Mucosa of gallbladder (tissue), 1 donor: ENCODE data around the gene OR8B8. TPM values are rescaled to one million over a fixed set of nuclear protein-coding genes. Genes with fewer than 3 reads are reported as not detected.
"Not testable (repeated sequence)": the region's sequence is repeated elsewhere in the genome, so short reads cannot be mapped to it uniquely, and the experiment has no call there.

Experiments
- DNase-seq: peaks from one replicate; pipeline ENCODE4 v3.0.0-alpha.2; 2020; ENCODE audit warnings: low spot score
- total RNA-seq: library from RNA; stranded (reverse); gene quantifications from one replicate; pipeline ENCODE4 v1.2.1, GENCODE V29; 2021
- donor health status: DM: no; HTN: no; CAD: no.

The OR8B8 gene
- total RNA-seq, 1 donor from 2014 or later: not detected

DNA sequence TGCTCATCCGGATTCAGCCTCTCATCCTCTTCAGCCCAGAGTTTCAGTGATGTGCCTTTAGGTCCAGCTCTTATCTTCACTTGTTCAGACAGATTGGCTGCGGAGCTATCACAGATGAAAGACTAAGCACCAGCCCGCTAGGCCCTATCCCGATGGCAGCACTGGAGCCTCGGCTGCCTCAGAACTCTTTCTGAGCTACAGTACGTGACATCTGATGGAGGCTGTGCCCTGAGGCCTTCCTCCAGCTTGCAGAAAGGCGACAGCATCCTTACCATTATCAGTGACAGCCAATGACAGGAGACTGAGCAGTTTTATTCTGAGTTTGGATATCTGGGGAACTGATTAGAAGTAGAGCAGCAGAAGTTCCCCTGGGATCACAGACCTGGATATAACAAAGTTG is 4.0 kb downstream of the OR8B8 start:
- DNase-seq: no peak

DNA sequence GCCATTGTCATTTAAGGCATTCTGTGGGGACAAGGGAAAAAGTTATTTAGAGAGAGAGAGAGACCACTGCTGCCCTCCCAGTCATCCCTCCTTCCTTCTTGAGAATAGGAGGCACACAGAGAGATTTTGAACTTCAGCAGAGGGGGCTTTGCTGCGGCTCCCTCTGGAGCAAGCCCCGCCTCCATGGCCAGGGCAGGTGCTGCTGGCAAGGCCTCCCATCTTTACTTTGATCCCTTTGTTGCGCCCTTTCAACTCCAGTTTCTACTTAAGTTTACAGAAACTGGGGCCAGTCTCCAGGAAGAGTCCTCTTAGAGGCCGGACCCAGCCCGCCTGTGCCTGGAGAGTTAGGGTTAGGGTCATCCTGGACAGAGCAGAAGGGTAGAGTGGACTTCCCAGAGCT is 4.4 kb downstream of the OR8B8 start:
- no peak for DNase-seq

DNA sequence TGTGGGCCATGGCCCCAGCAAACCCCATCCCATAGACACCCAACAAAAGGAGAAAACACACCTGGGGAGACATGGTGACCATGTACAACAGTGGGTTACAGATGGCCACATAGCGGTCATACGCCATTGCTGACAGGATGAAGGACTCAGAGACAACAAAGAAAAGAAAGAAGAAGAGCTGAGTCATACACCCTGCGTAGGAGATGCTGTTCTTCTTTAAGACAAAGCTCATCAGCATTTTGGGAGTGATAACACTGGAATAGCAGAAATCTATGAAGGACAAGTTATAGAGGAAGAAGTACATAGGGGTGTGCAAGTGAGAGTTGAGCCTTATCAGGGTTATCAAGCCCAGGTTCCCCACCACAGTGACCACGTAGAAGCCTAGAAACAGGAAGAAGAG is 4.9 kb downstream of the OR8B8 start:
- DNase-seq: no peak

DNA sequence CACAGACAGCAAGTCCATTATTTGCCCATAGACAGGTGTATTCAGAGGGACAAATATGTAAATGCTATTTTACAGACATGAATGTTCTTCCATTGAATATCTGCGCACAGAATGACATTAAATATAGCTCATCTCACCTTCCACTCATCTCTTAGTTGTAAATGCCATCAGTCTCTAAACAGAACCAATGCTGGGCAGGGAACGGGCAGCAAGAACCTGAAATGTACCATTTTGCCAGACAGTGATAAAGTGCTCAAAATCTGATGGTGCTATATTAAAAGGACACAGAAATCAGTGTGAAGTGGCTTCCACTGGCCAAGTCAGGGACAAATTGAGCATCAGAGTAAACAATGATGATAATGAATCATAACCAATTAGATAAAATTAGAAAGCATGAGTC is 10.8 kb downstream of the OR8B8 start:
- no peak for DNase-seq

DNA sequence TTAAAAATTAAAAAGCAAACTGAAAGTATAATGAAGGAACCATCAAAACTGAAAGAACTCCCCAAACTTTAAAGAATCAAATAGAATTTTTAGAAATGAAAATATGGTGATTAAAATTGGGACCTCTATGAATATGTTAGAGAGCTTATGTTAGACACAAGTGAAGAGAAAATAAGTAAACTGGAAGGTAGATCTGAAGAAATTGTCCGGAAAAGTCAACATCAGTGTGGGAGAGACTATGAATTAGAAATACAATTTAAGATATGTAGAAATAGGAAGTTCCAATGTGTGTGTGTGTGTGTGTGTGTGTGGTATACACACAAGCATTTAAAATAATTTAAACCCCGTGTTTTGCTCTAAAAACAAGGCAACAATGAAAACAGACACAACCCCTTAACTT is 15.9 kb downstream of the OR8B8 start:
- no peak for DNase-seq

DNA sequence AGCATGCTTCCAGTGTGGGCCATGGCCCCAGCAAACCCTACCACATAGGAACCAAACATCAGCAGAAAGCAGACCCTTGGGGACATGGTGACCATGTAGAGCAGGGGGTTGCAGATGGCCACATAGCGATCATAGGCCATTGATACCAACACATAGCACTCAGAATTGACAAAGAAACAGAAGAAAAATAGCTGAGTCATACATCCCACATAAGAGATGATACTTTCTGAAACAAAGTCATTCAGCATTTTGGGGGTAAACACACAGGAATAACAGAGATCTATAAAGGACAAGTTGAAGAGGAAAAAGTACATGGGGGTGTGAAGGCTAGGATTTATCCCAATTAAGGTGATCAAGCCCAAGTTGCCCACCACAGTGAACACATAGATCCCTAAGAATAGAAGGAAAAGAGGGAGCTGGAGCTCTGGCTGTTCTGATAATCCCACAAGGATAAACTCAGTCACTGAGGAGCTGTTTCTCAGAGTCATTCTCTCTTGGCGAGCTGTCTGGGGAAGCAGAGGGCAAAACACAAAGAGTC is 21.0 kb downstream of the OR8B8 start, which contains the start of gene OR8B4:
Gene OR8B4 (minus strand): TSS at position 488 of the 538 bp plus-strand sequence. CDS start 0 bp downstream, at position 488.
- DNase-seq: no peak

DNA sequence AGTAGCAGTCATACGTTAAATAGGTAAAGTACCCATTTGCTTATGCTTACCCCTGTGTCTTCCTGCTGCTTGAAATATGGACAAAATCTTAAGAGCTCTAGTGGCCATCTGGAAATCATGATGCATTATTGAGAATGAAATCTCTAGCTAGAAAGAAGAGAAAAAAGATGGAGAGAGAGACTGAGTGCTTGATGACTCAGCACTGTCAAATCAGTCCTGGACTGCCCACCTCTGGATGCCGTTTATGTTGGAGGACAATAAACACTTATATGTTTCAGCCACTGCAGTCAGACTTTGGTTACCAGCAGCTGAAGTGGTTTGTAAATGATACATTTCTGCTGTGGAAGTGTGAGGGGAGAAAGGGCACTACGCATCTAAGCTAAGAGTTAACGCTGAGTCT is 24.5 kb downstream of the OR8B8 start:
- no peak for DNase-seq

DNA sequence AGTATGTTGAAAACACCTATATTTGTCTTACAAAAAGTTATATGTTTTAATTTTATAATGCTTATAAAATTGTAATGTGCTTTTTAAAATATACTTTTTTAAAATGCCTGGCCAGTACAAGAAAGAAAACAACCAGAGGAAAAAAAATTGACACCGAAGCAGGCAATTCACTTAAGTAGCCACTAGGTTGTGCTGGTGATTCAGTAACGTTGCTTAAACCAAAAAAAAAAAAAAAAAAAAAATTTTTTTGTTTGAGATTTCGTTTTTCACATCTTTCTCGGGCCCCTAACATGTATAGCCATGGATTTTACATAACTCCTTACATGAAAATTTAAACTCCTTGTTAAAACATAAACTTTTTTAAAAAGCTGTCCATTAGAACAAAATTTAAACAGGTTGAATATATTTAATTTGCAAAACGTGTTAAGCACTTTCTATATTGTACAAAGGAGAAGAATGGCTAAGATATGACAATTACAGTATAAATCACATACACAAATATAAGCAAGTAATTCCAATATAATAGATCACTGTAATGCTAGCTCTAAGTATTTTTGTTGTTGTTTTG is 30.1 kb downstream of the OR8B8 start:
- no peak for DNase-seq

DNA sequence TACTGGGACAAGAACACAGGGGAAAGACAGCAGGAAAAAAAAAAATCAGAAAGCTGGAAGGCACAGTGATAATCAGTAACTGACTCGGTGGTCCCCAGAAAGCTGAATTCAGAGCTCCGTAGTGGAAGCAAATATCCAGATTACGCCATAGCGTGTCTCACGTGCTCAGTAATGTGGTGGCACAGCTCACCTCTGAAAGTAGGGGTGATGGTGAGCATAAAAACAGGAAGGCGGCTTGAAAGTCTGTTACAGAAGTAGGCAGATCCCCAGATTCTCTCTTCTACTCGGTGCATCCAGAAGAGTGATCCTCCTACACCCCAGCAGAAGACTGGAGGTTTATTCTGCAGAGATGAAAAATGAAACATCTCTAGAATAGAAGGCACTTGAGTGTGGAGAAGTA is 35.6 kb downstream of the OR8B8 start:
- no peak for DNase-seq

DNA sequence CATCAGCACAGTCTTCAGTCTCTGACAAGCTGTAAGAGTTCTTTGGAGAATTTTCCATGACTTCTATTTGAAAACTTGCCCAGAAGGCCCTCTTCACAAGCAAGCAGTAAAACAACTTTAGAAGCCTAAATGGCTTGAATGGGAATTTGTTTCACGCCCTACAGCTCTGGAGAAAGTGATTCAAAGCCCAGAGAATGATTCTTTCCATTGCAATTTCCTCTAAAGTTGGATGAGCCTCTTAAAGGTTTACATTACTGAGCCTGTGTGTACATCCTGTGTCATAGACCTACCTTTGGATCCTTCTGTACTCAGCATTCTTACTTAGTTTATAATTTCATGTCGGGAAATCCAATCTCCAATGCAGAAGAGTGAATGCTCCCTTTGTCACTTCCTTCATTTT is 39.9 kb downstream of the OR8B8 start:
- no peak for DNase-seq

DNA sequence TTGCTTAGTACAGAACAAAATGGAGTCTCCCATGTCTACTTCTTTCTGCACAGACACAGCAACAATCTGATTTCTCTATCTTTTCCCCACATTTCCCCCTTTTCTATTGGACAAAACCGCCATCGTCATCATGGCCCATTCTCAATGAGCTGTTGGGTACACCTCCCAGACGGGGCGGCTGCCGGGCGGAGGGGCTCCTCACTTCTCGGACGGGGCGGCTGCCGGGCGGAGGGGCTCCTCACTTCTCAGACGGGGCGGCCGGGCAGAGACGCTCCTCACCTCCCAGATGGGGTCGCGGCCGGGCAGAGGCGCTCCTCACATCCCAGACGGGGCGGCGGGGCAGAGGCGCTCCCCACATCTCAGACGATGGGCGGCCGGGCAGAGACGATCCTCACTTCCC is 42.3 kb downstream of the OR8B8 start:
- DNase-seq: not testable (repeated sequence)

DNA sequence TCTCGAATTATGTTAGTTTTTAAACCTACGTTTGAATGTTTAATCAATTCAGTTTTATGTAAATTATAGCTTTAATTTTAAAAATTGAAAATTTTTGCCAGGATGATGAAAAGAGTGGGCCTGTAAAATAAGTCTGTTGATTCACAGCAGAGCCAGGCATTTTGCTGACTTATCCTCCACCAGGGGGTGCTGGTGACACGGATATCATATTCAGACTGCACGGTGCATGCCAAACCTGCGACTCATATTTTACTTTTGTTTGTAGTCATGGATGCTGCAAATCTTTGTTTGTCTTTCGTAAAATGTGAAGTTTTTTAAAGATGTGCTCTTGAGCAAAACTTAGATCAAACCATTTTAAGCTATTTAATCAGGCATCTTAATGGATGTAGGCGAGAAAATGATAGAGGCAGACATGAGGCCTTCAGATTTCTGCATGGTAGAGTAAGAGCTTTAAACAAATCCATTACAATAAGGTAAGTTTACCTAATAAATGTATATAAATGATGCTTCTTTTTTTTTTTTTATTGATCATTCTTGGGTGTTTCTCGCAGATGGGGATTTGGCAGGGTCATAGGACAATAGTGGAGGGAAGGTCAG is 43.1 kb downstream of the OR8B8 start:
- peak; percentile 53 for DNase-seq

DNA sequence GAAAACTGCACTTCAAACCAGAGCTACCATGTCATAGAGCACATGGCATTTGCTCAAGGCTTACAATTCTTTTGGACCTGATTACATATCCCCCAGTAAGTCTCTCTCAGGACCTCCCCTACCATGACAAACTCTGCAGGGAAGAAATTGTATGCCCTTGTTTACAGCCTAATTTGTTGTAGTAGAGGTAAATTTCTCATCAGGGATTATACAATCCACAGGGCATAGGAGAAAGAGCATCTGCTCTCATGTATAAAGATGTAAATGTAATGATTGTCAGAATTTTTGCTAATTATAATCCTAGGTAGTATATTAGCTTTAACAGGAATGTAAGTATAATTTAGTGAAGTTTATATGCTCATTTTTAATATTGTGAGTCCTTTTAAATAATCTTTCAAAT is 46.6 kb downstream of the OR8B8 start, which contains the start of gene OR8B3:
Gene OR8B3 (minus strand): TSS at position 101 of the 400 bp plus-strand sequence. CDS start 1,673 bp downstream, outside the sequence.
- DNase-seq: no peak

DNA sequence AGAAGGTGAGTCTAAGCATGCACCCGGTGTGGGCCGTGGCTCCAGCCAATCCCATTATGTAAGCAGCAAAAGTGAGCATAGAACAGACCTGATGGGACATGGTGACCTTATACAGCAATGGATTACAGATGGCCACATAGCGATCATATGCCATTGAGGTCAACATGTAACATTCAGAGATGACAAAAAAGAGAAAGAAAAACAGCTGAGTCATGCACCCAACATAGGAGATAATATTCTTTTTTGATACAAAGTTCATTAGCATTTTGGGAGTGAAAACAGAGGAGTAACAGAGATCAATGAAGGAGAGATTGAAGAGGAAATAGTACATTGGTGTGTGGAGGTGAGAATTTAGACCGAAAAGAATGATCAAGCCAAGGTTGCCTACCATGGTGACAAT is 48.6 kb downstream of the OR8B8 start:
- not testable (repeated sequence) for DNase-seq

DNA sequence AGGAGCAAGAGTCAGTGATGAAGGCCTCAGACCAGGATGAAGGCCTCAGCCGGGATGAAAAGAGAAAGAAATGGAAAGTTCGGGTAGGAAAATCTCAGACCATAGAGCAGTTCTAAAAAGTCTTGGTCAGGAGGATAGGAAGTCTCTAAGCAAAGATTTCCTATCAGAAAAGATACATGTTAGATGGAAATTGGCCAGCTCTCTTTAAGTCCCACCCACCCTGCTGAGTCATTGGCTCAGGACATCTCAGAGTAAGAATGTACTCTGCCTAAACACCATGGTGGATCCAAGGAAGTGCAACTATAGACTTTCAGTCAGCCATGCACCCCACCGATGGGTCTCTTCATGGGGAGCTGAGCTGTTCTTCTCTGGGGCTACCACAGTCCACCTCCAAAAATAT is 51.1 kb downstream of the OR8B8 start:
- DNase-seq: no peak

Other genes with a start within 250 kb of the OR8B8 start
- gene OR8G1, start 204.6 kb downstream of the OR8B8 start, total RNA-seq: not detected
- not detected for gene OR8G5, start 189.3 kb downstream of the OR8B8 start, total RNA-seq
- gene OR8D1, start 131.7 kb downstream of the OR8B8 start, total RNA-seq: not detected
- gene OR8D2, start 125.5 kb downstream of the OR8B8 start, total RNA-seq: not detected
- gene OR8B2, start 61.2 kb downstream of the OR8B8 start, total RNA-seq: not detected
- gene OR8B3, start 46.7 kb downstream of the OR8B8 start, total RNA-seq: not detected
- not detected for gene OR8B4, start 20.8 kb downstream of the OR8B8 start, total RNA-seq
- not detected for gene OR8B12, start 98.0 kb upstream of the OR8B8 start, total RNA-seq
- gene OR8A1, start 124.3 kb upstream of the OR8B8 start, total RNA-seq: not detected
- not detected for gene PANX3, start 165.7 kb upstream of the OR8B8 start, total RNA-seq
- 43.9 TPM for gene TBRG1, start 177.2 kb upstream of the OR8B8 start, total RNA-seq
- gene SIAE, start 228.0 kb upstream of the OR8B8 start, total RNA-seq: 33.1 TPM
- gene SPA17, start 228.2 kb upstream of the OR8B8 start, total RNA-seq: 6.4 TPM